Endodermal cell (in vitro differentiated cells): ENCODE results near the gene SMYD1. TPM values are rescaled to one million over a fixed set of nuclear protein-coding genes. Genes with fewer than 3 reads are reported as not detected.

Source experiments
- DNase-seq: peaks from one replicate; pipeline ENCODE4 v3.0.0-alpha.2; 2017
- H3K27ac ChIP-seq: 2 replicates; pipeline ENCODE4 v1.5.1; 2013; ENCODE audit warnings: mild to moderate bottlenecking, low read depth, low read length, moderate library complexity
- H3K27me3 ChIP-seq: 2 replicates; pipeline ENCODE4 v1.6.1; 2013; ENCODE audit warnings: mild to moderate bottlenecking, low read length, moderate library complexity; ENCODE audit not compliant: insufficient read depth, control insufficient read depth, poor library complexity, severe bottlenecking
- H3K36me3 ChIP-seq: 2 replicates; pipeline ENCODE4 v1.7.0; 2013; ENCODE audit warnings: mild to moderate bottlenecking, low read length, moderate library complexity; ENCODE audit not compliant: control insufficient read depth, insufficient read depth
- H3K4me1 ChIP-seq: one replicate; pipeline ENCODE4 v1.7.0; 2013; ENCODE audit warnings: low read length; ENCODE audit not compliant: control insufficient read depth, insufficient read depth
- H3K4me3 ChIP-seq: 2 replicates; pipeline ENCODE4 v1.5.1; 2013; ENCODE audit warnings: mild to moderate bottlenecking, low read length, moderate library complexity
- H3K9ac ChIP-seq: 2 replicates; pipeline ENCODE4 v1.6.1; 2013; ENCODE audit warnings: mild to moderate bottlenecking, low read length, moderate library complexity; ENCODE audit not compliant: poor library complexity, severe bottlenecking; ENCODE audit errors: extremely low read depth
- H3K9me3 ChIP-seq: 2 replicates; pipeline ENCODE4 v1.6.1; 2013; ENCODE audit warnings: mild to moderate bottlenecking, low read length, moderate library complexity; ENCODE audit not compliant: control insufficient read depth
- H3K27ac Mint-ChIP-seq: 2 replicates; pipeline ENCODE4 v1.8.0; 2020; ENCODE audit warnings: mixed read lengths
- H3K27me3 Mint-ChIP-seq: 2 replicates; pipeline ENCODE4 v1.8.0; 2021; ENCODE audit warnings: mild to moderate bottlenecking, mixed read lengths; ENCODE audit not compliant: insufficient read depth
- H3K36me3 Mint-ChIP-seq: 2 replicates; pipeline ENCODE4 v1.8.0; 2020; ENCODE audit warnings: low read depth, mixed read lengths
- H3K4me1 Mint-ChIP-seq: 2 replicates; pipeline ENCODE4 v1.8.0; 2020; ENCODE audit warnings: mixed read lengths
- H3K4me3 Mint-ChIP-seq: 2 replicates; pipeline ENCODE4 v1.8.0; 2020; ENCODE audit warnings: mild to moderate bottlenecking, moderate library complexity, mixed read lengths
- H3K9me3 Mint-ChIP-seq: 2 replicates; pipeline ENCODE4 v1.8.0; 2020; ENCODE audit warnings: mild to moderate bottlenecking, mixed read lengths
- CTCF ChIP-seq: fragments of 200-600 bp; sonication (generic); conservative IDR thresholded peaks from 2 replicates; pipeline ENCODE4 v1.5.0; 2021; ENCODE audit warnings: antibody characterized with exemption, mild to moderate bottlenecking
- WGBS, 2 experiments: methylation state at CpG; one replicate each; pipeline versions ENCODE4 v1.1.5 to v1.1.7; 2013; ENCODE audit warnings: missing lambda C conversion rate in 2 of 2, mixed read lengths in 1 of 2; ENCODE audit not compliant: insufficient coverage in 1 of 2, insufficient read length in 1 of 2; 5-methylcytosine and 5-hydroxymethylcytosine counted together
- total RNA-seq, 2 donors: library from RNA; stranded (reverse); fragmentation: NEBNext Ultra II Directional in 1 of 2; extraction: Animal tissue kit (Norgen Biotek cat#: 25700) in 1 of 2; gene quantifications; 2 replicates in 1 of 2; 3 replicates in 1 of 2; pipeline ENCODE4 v1.2.1, GENCODE V29; 2021

The SMYD1 gene
- total RNA-seq, 2 donors from 2014 or later = not detected

- H3K27me3 ChIP-seq = peaks cover 42% of the 10 kb centered on the region
- TF ChIP-seq CTCF = no peak
- Mint-ChIP-seq H3K4me3 (no peak overlapping the region), H3K36me3 (no peaks in the 10 kb centered on the region), H3K27ac (no peak overlapping the region), H3K27me3 (peaks cover 29% of the 10 kb centered on the region), H3K9me3 (no peaks in the 10 kb centered on the region), H3K4me1 (no peaks in the 10 kb centered on the region)
- no peak overlapping the region for H3K27ac ChIP-seq
- no peaks in the 10 kb centered on the region for H3K4me1 ChIP-seq
- WGBS, 2 experiments = 86 to 94% methylated on average over 3 to 6 of the region's 6 CpGs
- DNase-seq = no peak
- H3K36me3 ChIP-seq = no peaks in the 10 kb centered on the region
- H3K9ac ChIP-seq = no peak overlapping the region
- H3K4me3 ChIP-seq = no peak overlapping the region
- H3K9me3 ChIP-seq = no peaks in the 10 kb centered on the region
Observed at GRCh38 chr2:88139804-88140203, 72.2 kb downstream of the SMYD1 start.

GRCh38 chr2:88141952-88142351, 74.3 kb downstream of the SMYD1 start:
- no peaks in the 10 kb centered on the region for H3K36me3 Mint-ChIP-seq
- Histone ChIP-seq H3K27me3 (peaks cover 23% of the 10 kb centered on the region), H3K4me3 (no peak overlapping the region), H3K4me1 (no peaks in the 10 kb centered on the region), H3K9me3 (no peaks in the 10 kb centered on the region), H3K27ac (no peak overlapping the region), H3K9ac (no peak overlapping the region), H3K36me3 (no peaks in the 10 kb centered on the region)
- no peaks in the 10 kb centered on the region for H3K4me1 Mint-ChIP-seq
- no peak overlapping the region for H3K27ac Mint-ChIP-seq
- no peak for DNase-seq
- no peaks in the 10 kb centered on the region for H3K9me3 Mint-ChIP-seq
- TF ChIP-seq CTCF = no peak
- H3K27me3 Mint-ChIP-seq = peaks cover 20% of the 10 kb centered on the region
- H3K4me3 Mint-ChIP-seq = no peak overlapping the region
- 93 to 100% methylated on average over 1 to 2 of the region's 2 CpGs for WGBS, 2 experiments

- Mint-ChIP-seq H3K4me1 (no peaks in the 10 kb centered on the region), H3K36me3 (no peaks in the 10 kb centered on the region), H3K27me3 (peaks cover 17% of the 10 kb centered on the region), H3K4me3 (no peak overlapping the region), H3K27ac (no peak overlapping the region), H3K9me3 (peaks cover 7% of the 10 kb centered on the region)
- Histone ChIP-seq H3K9ac (no peak overlapping the region), H3K9me3 (peaks cover 7% of the 10 kb centered on the region), H3K4me3 (no peak overlapping the region), H3K36me3 (no peaks in the 10 kb centered on the region), H3K27ac (no peak overlapping the region), H3K4me1 (no peaks in the 10 kb centered on the region), H3K27me3 (peaks cover 15% of the 10 kb centered on the region)
- DNase-seq = no peak
- no peak for TF ChIP-seq CTCF
- WGBS, 2 experiments = 77 to 80% methylated on average over 1 of the region's 1 CpG
Observed at GRCh38 chr2:88144271-88144670, 76.6 kb downstream of the SMYD1 start.
